ENCODE data around the gene HJURP. TPM values are rescaled to one million over a fixed set of nuclear protein-coding genes. Genes with fewer than 3 reads are reported as not detected.

Gene HJURP
- total and polyA plus RNA-seq, 2 donors = 0.27 to 8.9 TPM

DNA sequence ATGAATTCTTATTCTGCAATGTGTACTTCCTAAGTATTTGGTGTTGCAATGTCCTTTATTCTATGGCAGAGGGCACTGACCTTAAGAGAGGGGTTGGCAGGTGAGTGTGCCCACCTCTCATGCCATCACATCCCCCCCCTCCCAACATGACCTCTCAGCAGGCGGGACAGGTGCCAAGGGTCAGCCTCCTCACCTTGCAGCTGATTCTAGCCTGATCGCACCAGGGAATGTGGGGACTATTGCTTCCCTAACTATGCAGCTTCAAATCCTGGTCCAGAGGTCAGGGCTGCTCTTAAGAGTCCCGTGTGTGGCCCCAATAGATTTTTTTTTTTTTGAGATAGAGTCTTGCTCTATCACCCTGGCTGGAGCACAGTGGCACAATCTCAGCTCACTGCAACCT lies 9.5 kb downstream of the HJURP start:
- DNase-seq (ENCODE audit: extremely low spot score) = no peak
- H3K36me3 ChIP-seq (ENCODE audit: insufficient read depth) = no peaks in the 10 kb centered on the region
- H3K27ac ChIP-seq (ENCODE audit: low read depth) = no peak overlapping the region
- 95% methylated on average over 3 of the region's 3 CpGs for WGBS
- no peaks in the 10 kb centered on the region for H3K4me1 ChIP-seq (ENCODE audit: insufficient read depth)
- H3K4me3 ChIP-seq (ENCODE audit: low read depth, low read length) = no peak overlapping the region

DNA sequence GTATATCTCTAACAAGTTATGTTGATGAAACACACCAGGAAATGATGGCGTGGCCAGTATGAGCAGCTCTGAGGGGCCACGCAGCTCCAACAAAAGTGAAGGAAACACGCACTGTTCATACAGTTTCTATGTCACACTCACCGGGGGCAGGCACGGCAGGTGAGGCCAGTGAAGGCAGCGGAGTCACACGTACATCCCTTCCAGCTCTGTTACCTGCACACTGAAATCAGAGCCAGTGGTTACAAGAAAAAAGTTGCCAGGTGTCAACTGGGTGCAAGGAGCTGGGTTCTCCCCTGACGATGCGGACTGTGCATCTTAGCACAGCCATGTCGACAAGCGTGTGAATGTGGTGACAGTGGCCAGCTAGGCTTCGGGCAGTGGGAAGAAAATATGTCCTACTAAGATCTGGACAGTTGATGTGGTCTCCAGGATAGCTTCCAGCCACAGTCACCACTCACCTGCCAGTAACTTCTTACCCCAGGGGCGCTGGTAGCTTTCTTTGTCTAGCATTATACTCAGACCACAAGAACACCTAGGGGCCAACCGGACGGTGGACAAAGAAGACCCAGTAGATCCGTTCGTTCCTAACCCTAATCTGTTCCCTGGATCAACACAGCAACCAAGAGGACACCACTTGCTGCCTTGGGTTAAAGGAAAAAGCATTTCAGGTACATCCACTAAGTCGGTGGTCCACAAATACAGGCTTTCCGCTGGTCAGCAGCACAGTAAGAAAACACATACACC lies 10.1 kb downstream of the HJURP start:
- Histone ChIP-seq H3K36me3 (ENCODE audit: insufficient read depth) (no peaks in the 10 kb centered on the region), H3K4me1 (ENCODE audit: insufficient read depth) (no peaks in the 10 kb centered on the region), H3K27ac (ENCODE audit: low read depth) (no peak overlapping the region), H3K4me3 (ENCODE audit: low read depth, low read length) (no peak overlapping the region)
- DNase-seq (ENCODE audit: extremely low spot score) = no peak
- WGBS = 94% methylated on average over 19 of the region's 19 CpGs

DNA sequence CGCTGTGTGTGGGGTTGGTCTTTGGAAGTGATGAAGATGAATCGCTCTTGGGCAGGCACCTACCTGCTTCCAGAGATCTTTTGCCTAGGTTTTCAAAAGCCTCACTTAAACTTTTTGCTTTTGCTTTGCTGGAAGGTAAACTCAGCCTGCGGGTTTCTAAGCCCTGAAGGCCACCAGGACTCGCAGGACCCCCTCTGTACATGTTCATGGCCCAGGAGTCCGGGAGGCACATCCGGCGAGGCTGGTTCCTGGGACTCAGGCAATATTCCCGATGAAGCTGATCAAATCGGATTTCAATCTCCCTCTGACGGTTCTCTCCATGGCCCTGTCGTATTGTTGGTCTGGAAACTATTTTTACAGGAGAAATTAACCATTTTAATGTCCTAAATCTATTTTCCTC lies 13.2 kb downstream of the HJURP start:
- H3K4me3 ChIP-seq (ENCODE audit: low read depth, low read length) = no peak overlapping the region
- WGBS = 95% methylated on average over 11 of the region's 11 CpGs
- no peak overlapping the region for H3K27ac ChIP-seq (ENCODE audit: low read depth)
- no peak for DNase-seq (ENCODE audit: extremely low spot score)
- H3K36me3 ChIP-seq (ENCODE audit: insufficient read depth) = no peaks in the 10 kb centered on the region
- no peaks in the 10 kb centered on the region for H3K4me1 ChIP-seq (ENCODE audit: insufficient read depth)

DNA sequence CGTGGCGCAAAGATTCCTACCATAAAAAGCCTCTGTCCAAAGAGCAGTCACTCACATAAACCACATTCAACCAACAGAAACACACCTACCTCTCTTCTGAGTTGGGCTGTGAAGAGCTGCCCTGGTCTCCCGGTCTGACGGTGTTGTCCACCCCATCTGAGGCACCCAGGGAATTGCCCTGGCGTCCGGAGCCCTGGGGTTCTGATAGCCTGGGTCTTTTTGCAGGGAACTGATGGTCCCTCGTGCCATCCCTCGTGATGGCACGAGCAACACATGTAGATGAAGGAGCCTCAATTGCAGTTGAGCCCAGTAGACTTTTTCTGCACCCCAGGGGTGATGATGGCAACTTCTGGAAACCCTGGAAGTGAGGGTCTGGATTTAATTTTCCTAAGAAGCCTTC lies 13.8 kb downstream of the HJURP start:
- no peak overlapping the region for H3K27ac ChIP-seq (ENCODE audit: low read depth)
- no peak overlapping the region for H3K4me3 ChIP-seq (ENCODE audit: low read depth, low read length)
- whole genome bisulfite sequencing = 95% methylated on average over 9 of the region's 9 CpGs
- no peaks in the 10 kb centered on the region for H3K4me1 ChIP-seq (ENCODE audit: insufficient read depth)
- no peaks in the 10 kb centered on the region for H3K36me3 ChIP-seq (ENCODE audit: insufficient read depth)
- no peak for DNase-seq (ENCODE audit: extremely low spot score)

DNA sequence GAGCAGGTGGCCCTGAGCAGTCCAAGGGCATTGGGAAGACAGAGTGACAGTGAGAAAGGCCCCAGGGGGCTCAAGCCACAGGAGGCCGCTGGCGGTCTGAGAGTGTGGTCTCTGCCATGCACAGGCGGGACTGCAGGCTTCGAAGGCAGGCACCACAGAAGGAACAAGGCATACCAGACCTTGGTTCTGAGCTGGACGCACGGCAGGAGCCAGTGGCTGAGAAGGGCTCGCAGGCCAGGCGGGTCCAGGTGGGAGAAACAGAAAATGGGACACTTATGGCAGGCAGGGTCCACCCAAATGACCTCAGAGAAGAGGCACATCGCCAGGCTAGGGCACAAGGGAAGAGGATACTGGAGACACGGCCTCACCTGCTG lies 14.9 kb downstream of the HJURP start:
- Histone ChIP-seq H3K36me3 (ENCODE audit: insufficient read depth) (no peaks in the 10 kb centered on the region), H3K4me3 (ENCODE audit: low read depth, low read length) (no peak overlapping the region), H3K4me1 (ENCODE audit: insufficient read depth) (no peaks in the 10 kb centered on the region), H3K27ac (ENCODE audit: low read depth) (no peak overlapping the region)
- no peak for DNase-seq (ENCODE audit: extremely low spot score)
- 95% methylated on average over 10 of the region's 10 CpGs for WGBS

DNA sequence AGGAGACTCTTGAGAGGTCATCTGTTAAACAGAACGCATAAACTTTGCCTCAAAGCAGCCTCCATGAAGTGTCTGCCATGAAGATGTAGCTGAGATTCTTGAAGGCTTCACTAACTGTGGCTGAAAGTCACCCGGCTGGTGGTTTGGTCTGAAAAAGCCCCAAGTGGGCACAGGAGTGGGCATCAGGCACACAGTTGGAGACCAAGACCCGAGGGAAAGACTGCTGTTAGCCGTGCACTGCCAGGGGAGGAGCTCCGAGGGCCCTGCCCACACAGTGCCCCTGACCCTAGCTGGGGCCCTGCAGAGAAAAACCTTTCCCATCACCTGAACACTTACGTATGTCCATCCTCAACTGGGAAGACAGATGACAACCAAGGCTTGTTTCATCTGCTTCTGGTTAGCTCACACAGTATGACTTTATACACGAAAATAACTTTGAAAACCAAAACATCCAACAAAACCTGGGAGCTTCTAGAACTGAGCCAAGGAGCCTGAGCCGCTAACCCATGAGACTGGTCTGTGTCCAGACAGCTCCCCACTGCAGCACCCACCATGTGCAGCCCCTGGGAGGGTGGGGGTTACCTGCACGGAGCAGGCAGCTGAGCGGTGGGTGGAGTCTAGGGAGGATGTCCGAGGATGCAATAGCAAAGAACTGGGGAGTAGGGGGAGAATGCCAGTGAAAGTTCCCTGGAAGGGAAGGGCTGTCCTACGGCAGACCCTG lies 15.4 kb downstream of the HJURP start:
- Histone ChIP-seq H3K4me3 (ENCODE audit: low read depth, low read length) (no peak overlapping the region), H3K4me1 (ENCODE audit: insufficient read depth) (no peaks in the 10 kb centered on the region), H3K27ac (ENCODE audit: low read depth) (no peak overlapping the region), H3K36me3 (ENCODE audit: insufficient read depth) (no peaks in the 10 kb centered on the region)
- WGBS = 89% methylated on average over 12 of the region's 12 CpGs
- DNase-seq (ENCODE audit: extremely low spot score) = no peak

DNA sequence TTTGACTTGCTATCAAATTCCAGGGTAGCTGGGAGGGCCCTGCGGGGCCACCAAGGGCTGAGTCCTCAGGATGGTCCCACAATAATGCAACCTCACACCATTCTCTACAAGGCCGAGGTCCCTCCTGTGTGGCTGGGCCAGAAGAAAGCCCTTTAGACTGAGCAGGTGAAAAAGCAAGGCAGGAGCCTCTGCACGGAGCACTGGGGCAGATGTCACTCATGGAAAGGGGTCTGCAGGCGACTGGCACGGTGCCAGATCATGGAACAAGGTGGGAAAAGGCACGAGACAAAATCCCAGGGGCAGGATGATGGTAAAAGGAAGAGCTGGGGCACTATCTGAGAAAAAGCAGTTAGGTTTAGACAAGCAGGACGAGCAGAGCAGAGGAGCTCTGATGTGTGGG lies 16.1 kb downstream of the HJURP start:
- Histone ChIP-seq H3K4me1 (ENCODE audit: insufficient read depth) (no peaks in the 10 kb centered on the region), H3K36me3 (ENCODE audit: insufficient read depth) (no peaks in the 10 kb centered on the region), H3K27ac (ENCODE audit: low read depth) (no peak overlapping the region), H3K4me3 (ENCODE audit: low read depth, low read length) (no peak overlapping the region)
- DNase-seq (ENCODE audit: extremely low spot score) = no peak
- 75% methylated on average over 7 of the region's 7 CpGs for WGBS

DNA sequence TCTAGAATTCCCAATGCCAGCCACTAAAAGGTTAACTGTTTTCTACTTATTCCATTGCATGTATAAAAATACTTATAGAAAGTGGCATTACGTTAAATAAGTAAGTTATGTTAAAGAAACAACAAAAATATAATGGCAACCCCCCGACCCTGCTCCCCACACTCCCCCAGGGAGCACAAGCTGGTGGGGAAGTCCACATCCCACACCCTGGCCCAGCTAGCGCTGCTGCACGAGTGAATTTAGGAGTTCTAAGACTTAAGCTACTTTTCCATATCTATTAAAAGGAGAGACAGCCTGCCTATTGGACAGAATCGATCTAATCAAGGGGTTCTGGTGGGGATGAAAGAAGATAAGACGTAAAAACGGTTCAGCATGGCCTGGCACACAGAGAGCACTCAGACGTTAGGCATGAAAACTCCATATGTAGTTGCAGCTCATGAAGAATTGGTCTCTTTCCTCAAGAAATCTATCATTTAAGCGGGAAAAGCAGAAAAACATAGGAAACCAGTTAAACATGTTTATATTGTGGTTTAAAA lies 16.6 kb downstream of the HJURP start:
- Histone ChIP-seq H3K4me1 (ENCODE audit: insufficient read depth) (no peaks in the 10 kb centered on the region), H3K4me3 (ENCODE audit: low read depth, low read length) (no peak overlapping the region), H3K36me3 (ENCODE audit: insufficient read depth) (no peaks in the 10 kb centered on the region), H3K27ac (ENCODE audit: low read depth) (no peak overlapping the region)
- no peak for DNase-seq (ENCODE audit: extremely low spot score)
- whole genome bisulfite sequencing = 74% methylated on average over 9 of the region's 9 CpGs

DNA sequence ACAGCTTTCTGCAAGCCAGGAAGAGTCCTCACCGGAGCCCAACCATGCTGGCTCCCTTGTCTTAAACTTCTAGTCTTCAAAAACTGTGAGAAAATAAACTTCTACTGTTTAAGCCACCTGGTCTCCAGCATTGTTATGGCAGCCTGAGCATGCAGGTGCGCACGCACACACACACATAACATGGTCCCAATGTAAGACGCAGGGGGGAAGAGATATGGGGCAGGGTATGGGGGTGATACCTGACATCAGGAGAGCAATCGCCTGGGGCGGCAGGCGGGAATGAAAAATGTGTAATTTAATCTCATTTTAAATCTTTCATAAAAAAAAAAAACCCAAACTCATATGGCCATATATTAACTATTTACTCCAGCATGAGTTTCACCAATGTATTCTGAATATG lies 18.0 kb downstream of the HJURP start:
- Histone ChIP-seq H3K4me1 (ENCODE audit: insufficient read depth) (no peaks in the 10 kb centered on the region), H3K27ac (ENCODE audit: low read depth) (no peak overlapping the region), H3K4me3 (ENCODE audit: low read depth, low read length) (no peak overlapping the region), H3K36me3 (ENCODE audit: insufficient read depth) (no peaks in the 10 kb centered on the region)
- DNase-seq (ENCODE audit: extremely low spot score) = no peak
- over 99% methylated on average over 7 of the region's 7 CpGs for WGBS

DNA sequence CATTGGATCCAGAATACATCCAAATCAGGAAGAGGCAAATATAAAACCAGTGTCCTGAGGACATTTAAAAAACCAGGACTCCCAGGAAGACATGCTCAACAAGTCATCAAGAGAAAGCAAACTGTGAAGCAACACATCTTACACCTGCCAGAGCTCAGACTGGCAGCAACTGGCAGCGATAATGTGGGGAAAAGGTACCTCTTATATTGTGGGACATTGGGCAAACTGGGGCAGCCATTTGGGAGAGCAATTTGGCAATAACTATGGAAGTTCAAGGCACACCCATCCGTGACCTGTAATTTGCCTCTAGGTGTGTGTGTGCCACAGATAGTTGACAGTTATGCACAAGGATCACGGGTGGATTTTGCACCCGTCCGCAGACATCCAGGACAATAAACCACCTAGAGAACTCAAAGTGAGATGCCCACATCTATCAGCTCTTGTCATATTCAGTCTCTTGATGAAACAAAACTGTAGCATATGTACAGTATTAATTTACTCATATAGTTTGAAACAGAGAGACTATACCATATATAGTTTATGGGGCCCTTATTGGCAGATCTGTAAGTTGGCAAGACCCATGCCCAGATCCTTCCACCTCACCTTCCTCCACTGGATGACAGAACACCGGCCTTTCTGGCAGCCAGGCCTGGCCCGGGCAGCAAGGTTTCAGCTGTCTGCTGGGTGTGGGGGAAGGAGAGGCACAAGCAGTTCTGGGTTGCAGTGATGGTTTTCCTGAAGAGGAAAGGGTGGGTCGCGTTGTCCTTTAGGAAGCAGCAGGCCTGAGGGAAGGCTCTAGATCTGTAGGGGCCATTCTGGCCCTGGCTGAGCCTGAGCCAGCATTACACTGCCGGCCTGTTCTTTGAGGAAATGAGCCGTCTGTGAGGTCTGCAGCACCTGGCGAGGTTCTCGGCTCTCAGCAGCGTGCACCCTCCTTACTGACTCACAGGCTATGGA lies 18.8 kb downstream of the HJURP start:
- H3K36me3 ChIP-seq (ENCODE audit: insufficient read depth) = no peaks in the 10 kb centered on the region
- H3K4me3 ChIP-seq (ENCODE audit: low read depth, low read length) = no peak overlapping the region
- H3K4me1 ChIP-seq (ENCODE audit: insufficient read depth) = no peaks in the 10 kb centered on the region
- no peak overlapping the region for H3K27ac ChIP-seq (ENCODE audit: low read depth)
- no peak for DNase-seq (ENCODE audit: extremely low spot score)
- 91% methylated on average over 14 of the region's 14 CpGs for WGBS

DNA sequence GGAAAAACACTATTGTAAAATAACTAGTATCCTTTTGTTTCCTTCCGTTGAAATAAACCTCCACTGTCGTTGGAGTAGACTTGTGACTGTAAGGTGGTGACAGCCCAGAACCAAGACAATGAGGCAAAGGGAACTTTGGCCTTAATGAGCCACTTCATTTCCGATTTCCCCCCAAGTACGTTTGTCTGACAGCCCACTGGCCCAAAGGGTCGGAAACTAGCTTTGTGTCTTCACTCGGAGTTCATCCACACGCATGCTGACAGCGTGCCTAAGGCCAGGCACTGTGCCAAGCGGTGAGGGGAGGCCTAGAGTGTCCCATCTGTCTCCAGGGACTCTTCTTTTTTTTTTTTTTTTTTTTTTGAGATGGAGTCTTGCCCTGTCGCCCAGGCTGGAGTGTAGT lies 21.0 kb downstream of the HJURP start:
- 53% methylated on average over 10 of the region's 10 CpGs for WGBS
- no peaks in the 10 kb centered on the region for H3K36me3 ChIP-seq (ENCODE audit: insufficient read depth)
- no peak overlapping the region for H3K27ac ChIP-seq (ENCODE audit: low read depth)
- no peaks in the 10 kb centered on the region for H3K4me1 ChIP-seq (ENCODE audit: insufficient read depth)
- H3K4me3 ChIP-seq (ENCODE audit: low read depth, low read length) = no peak overlapping the region
- no peak for DNase-seq (ENCODE audit: extremely low spot score)

DNA sequence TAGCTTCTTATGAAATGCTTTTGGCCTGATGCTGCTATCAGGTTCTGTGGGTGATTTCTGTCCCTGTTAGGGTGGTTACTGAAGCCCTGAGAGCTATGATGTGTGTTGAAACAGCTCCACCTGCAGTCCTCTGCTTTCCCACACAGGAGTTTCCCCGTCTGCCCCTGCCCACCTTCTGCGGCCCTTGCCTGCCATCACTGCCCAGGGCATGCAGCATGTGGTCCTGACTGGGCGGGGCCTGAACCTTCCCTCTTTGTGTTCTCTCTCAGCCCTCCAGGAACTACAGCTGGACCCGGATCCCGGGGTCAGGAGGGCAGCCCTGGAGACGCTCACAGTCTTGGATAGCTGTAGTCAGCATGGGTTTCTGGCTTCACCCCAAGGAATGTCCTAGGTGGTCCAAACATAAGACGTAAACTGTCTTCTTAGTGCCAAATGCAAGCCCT lies 21.4 kb downstream of the HJURP start:
- Histone ChIP-seq H3K36me3 (ENCODE audit: insufficient read depth) (no peaks in the 10 kb centered on the region), H3K4me1 (ENCODE audit: insufficient read depth) (no peaks in the 10 kb centered on the region), H3K27ac (ENCODE audit: low read depth) (no peak overlapping the region), H3K4me3 (ENCODE audit: low read depth, low read length) (no peak overlapping the region)
- no peak for DNase-seq (ENCODE audit: extremely low spot score)
- WGBS = 36% methylated on average over 7 of the region's 7 CpGs

DNA sequence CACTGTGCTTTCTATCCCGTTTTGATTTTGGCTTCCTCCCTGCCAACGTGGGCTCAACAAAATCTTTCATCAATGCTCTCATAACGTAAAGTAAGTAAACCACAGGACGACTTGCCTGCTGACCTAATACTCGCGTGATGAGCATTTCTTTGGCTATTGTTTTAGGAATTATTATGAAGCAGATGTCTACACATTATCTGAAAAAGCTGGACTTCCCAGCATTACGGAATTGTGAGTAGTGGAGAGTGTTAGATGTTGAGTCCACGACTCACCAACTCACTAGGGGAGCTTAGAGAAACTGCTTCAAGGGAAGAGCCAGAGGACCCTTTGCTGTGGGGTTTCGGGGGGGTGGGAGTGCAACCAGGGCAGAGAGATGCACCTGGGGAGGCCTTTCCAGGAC lies 21.9 kb downstream of the HJURP start:
- Histone ChIP-seq H3K4me3 (ENCODE audit: low read depth, low read length) (no peak overlapping the region), H3K27ac (ENCODE audit: low read depth) (no peak overlapping the region), H3K36me3 (ENCODE audit: insufficient read depth) (no peaks in the 10 kb centered on the region), H3K4me1 (ENCODE audit: insufficient read depth) (no peaks in the 10 kb centered on the region)
- no peak for DNase-seq (ENCODE audit: extremely low spot score)
- WGBS = 59% methylated on average over 9 of the region's 9 CpGs

All from urinary bladder (tissue), 4 donors.